Measurements from ENCODE around the gene ARID3A.

Gene ARID3A

GRCh38 chr19:1015061-1015781, 89.4 kb downstream of the ARID3A start:
- TF ChIP-seq CTCF (IDR thresholded peaks at IDR 0.05; ENCODE audit: borderline replicate concordance, control extremely low read depth, extremely low read depth, insufficient read depth, missing control alignments) = no peak
- in situ Hi-C loops (cut with MboI; ENCODE audit: low sequenced_read_pairs, unreplicated experiment) = no loop called here
- DNase-seq (ENCODE audit: low spot score) = no peak

DNA sequence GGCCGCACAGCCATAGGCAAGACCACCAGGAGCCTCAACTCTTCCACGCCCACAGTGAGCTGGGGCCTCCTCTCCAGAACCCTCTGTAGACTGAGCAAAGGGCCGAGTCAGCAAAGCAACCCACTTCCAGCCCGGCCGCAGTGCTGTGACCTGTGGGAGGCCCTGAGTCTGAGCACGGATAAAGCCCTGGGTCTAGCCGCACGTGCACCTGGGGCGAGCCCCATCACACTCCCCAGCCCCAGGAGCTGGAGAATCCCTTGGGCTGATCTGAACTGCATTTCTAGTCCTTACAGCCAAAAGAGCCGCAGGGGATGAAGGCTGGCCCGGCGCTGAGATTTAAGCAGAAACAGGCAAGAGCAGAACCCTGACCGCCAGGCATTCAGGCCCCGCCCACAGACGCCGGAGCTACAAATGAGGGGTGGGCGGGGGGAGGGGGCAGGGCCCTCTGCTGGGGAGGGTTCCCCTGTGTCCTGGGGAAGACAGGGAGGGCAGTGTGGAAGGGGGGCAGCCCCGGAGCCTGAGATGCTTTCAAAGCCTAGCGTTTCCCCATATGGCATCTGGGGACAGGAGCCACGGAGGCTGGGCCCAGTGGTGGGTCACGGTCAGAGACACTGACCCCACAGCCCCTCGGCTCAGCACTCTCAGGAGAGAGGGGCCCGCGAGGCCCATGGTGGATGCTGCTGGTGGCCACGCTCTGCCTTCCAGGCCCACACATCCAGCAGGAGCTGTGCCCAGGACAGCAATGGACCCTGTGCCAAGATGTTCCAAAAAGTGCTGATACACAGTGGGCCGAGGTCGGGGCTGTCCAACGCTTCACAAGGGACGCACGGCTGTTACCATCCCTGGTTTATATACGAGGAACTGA, 90.2 kb downstream of the ARID3A start:
- in situ Hi-C loops (cut with MboI; ENCODE audit: low sequenced_read_pairs, unreplicated experiment) = no loop called here
- no peak for DNase-seq (ENCODE audit: low spot score)

GRCh38 chr19:1016647-1017114, 90.8 kb downstream of the ARID3A start:
- in situ Hi-C loops (cut with MboI; ENCODE audit: low sequenced_read_pairs, unreplicated experiment) = no loop called here
- no peak for DNase-seq (ENCODE audit: low spot score)
- no peak for TF ChIP-seq CTCF (IDR thresholded peaks at IDR 0.05; ENCODE audit: borderline replicate concordance, control extremely low read depth, extremely low read depth, insufficient read depth, missing control alignments)

More for the DNA sequence above, 90.2 kb downstream of the ARID3A start:
- TF ChIP-seq CTCF (IDR thresholded peaks at IDR 0.05; ENCODE audit: borderline replicate concordance, control extremely low read depth, extremely low read depth, insufficient read depth, missing control alignments) = no peak

- TF ChIP-seq CTCF (IDR thresholded peaks at IDR 0.05; ENCODE audit: borderline replicate concordance, control extremely low read depth, extremely low read depth, insufficient read depth, missing control alignments) = no peak
- in situ Hi-C loops (cut with MboI; ENCODE audit: low sequenced_read_pairs, unreplicated experiment) = no loop called here
- no peak for DNase-seq (ENCODE audit: low spot score)
Observed at GRCh38 chr19:1017115-1017905, 91.5 kb downstream of the ARID3A start.

GRCh38 chr19:1017906-1018305, 92.1 kb downstream of the ARID3A start:
- in situ Hi-C loops (cut with MboI; ENCODE audit: low sequenced_read_pairs, unreplicated experiment) = no loop called here

More at GRCh38 chr19:1017906-1018305, 92.1 kb downstream of the ARID3A start:
- DNase-seq (ENCODE audit: low spot score) = no peak
- no peak for TF ChIP-seq CTCF (IDR thresholded peaks at IDR 0.05; ENCODE audit: borderline replicate concordance, control extremely low read depth, extremely low read depth, insufficient read depth, missing control alignments)
